Measurements from ENCODE around the gene KCTD4.

The KCTD4 gene

DNA sequence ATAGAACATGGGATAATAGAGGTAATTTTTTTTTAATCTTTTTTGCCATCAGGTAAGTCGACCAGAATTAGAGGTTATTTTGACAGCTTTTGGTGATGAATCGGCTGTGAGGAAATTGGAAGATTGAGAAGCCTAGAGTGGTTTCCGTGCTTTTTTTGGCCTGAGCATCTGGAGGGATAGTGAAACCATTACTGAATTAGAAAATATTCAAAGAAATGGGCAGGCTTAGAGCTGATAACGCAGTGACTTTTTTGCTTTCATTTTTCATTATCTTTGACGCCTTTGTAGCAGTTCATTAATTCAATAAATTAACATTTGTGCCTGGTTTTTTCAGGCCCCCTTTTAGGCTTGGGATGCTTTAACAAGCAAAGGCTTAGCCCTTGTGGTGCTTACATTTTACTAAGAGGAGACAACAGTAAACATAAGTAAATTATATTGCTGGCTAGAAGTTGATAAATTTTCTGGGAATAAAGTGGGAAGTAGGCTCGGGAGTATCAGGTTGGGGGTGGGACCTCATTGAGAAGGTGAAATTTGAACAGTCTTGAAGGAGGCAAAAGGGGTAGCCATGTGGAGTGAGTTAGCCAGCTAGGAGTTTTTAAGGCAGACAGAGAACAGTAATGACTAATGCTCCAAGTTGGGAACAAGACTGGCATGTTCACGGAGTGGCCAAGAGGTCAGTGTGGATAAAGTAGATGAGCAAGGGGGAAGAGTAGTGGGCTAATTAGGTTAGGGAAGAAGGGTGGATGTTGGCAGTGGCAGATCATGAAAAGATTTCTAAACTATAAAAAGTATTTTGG is 44.1 kb downstream of the KCTD4 start:
- no peak overlapping the region for H3K27ac ChIP-seq (ENCODE audit: low read depth, low read length)
- no peaks in the 10 kb centered on the region for H3F3A ChIP-seq (ENCODE audit: control insufficient read depth, insufficient read depth)
- no peak overlapping the region for H3K4me3 ChIP-seq (ENCODE audit: low read length)
- no peaks in the 10 kb centered on the region for H3K27me3 ChIP-seq (ENCODE audit: control insufficient read depth, low read length)
- no peak overlapping the region for H3K4me2 ChIP-seq (ENCODE audit: low read length)
- no peaks in the 10 kb centered on the region for H3K79me2 ChIP-seq (ENCODE audit: control insufficient read depth, low read length)
- no peaks in the 10 kb centered on the region for H3K9me3 ChIP-seq (ENCODE audit: control insufficient read depth, insufficient read depth, low read length)
- H3K9me2 ChIP-seq (replicated peaks; ENCODE audit: control insufficient read depth, low read length) = no peaks in the 10 kb centered on the region
- peaks cover 17% of the 10 kb centered on the region for H3K4me1 ChIP-seq (ENCODE audit: control insufficient read depth, low read length)
- H4K20me1 ChIP-seq (ENCODE audit: control insufficient read depth, insufficient read depth, low read depth, low read length) = no peaks in the 10 kb centered on the region
- no peak for TF ChIP-seq EZH2phosphoT487 (IDR thresholded peaks at IDR 0.05; ENCODE audit: borderline replicate concordance, low read length)
- TF ChIP-seq, protein P1, sequence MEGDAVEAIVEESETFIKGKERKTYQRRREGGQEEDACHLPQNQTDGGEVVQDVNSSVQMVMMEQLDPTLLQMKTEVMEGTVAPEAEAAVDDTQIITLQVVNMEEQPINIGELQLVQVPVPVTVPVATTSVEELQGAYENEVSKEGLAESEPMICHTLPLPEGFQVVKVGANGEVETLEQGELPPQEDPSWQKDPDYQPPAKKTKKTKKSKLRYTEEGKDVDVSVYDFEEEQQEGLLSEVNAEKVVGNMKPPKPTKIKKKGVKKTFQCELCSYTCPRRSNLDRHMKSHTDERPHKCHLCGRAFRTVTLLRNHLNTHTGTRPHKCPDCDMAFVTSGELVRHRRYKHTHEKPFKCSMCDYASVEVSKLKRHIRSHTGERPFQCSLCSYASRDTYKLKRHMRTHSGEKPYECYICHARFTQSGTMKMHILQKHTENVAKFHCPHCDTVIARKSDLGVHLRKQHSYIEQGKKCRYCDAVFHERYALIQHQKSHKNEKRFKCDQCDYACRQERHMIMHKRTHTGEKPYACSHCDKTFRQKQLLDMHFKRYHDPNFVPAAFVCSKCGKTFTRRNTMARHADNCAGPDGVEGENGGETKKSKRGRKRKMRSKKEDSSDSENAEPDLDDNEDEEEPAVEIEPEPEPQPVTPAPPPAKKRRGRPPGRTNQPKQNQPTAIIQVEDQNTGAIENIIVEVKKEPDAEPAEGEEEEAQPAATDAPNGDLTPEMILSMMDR (IDR thresholded peaks at IDR 0.05; ENCODE audit: low read depth, low read length, poor library complexity, severe bottlenecking) = no peak
- H3K36me3 ChIP-seq (ENCODE audit: control insufficient read depth, low read length) = peaks cover 36% of the 10 kb centered on the region

DNA sequence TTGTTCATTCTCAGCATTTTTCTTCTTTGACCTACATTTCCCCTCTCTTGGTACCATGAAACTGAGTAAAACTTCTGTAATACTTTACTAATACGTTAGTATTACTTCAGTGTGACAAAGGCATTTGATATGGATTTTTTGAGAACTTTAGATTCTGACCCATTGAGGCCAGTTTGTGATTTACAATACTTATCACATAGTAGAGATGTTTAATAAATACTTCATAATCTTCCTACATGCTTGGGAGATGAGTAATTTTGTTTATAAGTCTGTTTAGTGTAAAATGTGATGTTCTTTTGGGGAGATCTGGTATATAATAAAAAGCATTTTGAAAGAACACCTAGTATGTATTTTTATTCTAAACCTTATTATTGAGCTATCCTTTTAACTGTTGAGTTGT is 50.9 kb downstream of the KCTD4 start:
- Histone ChIP-seq H3K27ac (ENCODE audit: low read depth, low read length) (no peak overlapping the region), H4K20me1 (ENCODE audit: control insufficient read depth, insufficient read depth, low read depth, low read length) (no peaks in the 10 kb centered on the region; the same call in 1 of the 2 replicates), H3K9me3 (ENCODE audit: control insufficient read depth, insufficient read depth, low read length) (no peaks in the 10 kb centered on the region), H3K4me1 (ENCODE audit: control insufficient read depth, low read length) (peaks cover 4% of the 10 kb centered on the region), H3F3A (ENCODE audit: control insufficient read depth, insufficient read depth) (no peaks in the 10 kb centered on the region), H3K27me3 (ENCODE audit: control insufficient read depth, low read length) (no peaks in the 10 kb centered on the region), H3K9me2 (replicated peaks; ENCODE audit: control insufficient read depth, low read length) (no peaks in the 10 kb centered on the region), H3K79me2 (ENCODE audit: control insufficient read depth, low read length) (peaks cover 40% of the 10 kb centered on the region), H3K4me3 (ENCODE audit: low read length) (no peak overlapping the region), H3K4me2 (ENCODE audit: low read length) (no peak overlapping the region), H3K36me3 (ENCODE audit: control insufficient read depth, low read length) (peaks cover 11% of the 10 kb centered on the region; the same call in 1 of the 2 replicates)
- TF ChIP-seq EZH2phosphoT487 (IDR thresholded peaks at IDR 0.05; ENCODE audit: borderline replicate concordance, low read length) = no peak
- TF ChIP-seq, protein P1 (IDR thresholded peaks at IDR 0.05; ENCODE audit: low read depth, low read length, poor library complexity, severe bottlenecking) = no peak

DNA sequence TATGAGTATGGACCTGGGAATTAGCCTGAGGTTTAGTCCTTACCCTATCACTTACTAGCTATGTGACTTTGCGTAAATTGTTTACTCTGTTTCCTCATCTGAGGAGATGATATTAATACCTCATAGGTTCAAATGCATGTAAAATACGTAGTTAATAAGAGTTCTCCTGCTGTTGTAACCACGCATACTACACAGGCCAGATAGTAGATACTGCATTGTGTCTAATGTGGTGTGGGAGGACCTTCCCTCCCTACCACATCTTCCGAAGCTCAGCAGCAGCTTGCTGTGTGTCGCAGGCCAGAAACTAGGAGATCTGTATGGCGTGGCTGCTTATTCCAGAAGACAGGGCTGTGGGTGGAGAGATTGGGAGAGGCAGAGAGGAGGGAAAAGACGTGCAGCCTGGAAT is 57.5 kb downstream of the KCTD4 start:
- Histone ChIP-seq H3K27ac (ENCODE audit: low read depth, low read length) (no peak overlapping the region), H3K9me3 (ENCODE audit: control insufficient read depth, insufficient read depth, low read length) (no peaks in the 10 kb centered on the region), H3K36me3 (ENCODE audit: control insufficient read depth, low read length) (peaks cover 20% of the 10 kb centered on the region), H4K20me1 (ENCODE audit: control insufficient read depth, insufficient read depth, low read depth, low read length) (peaks cover under 1% of the 10 kb centered on the region; the same call in 1 of the 2 replicates), H3K79me2 (ENCODE audit: control insufficient read depth, low read length) (peaks cover 79% of the 10 kb centered on the region), H3K4me2 (ENCODE audit: low read length) (no peak overlapping the region), H3K9me2 (replicated peaks; ENCODE audit: control insufficient read depth, low read length) (no peaks in the 10 kb centered on the region), H3K4me3 (ENCODE audit: low read length) (no peak overlapping the region), H3K27me3 (ENCODE audit: control insufficient read depth, low read length) (no peaks in the 10 kb centered on the region), H3K4me1 (ENCODE audit: control insufficient read depth, low read length) (no peaks in the 10 kb centered on the region), H3F3A (ENCODE audit: control insufficient read depth, insufficient read depth) (no peaks in the 10 kb centered on the region)
- no peak for TF ChIP-seq EZH2phosphoT487 (IDR thresholded peaks at IDR 0.05; ENCODE audit: borderline replicate concordance, low read length)
- TF ChIP-seq, protein P1 (IDR thresholded peaks at IDR 0.05; ENCODE audit: low read depth, low read length, poor library complexity, severe bottlenecking) = no peak
